ENCODE data around the gene OSBPL8.

OSBPL8 gene

GRCh38 chr12:76495556-76495955 lies 64.0 kb downstream of the OSBPL8 start:
- Histone ChIP-seq H4K20me1 (ENCODE audit: low read depth, low read length) (no peaks in the 10 kb centered on the region), H3K36me3 (ENCODE audit: low read length) (peaks cover 4% of the 10 kb centered on the region; the same call in 1 of the 2 replicates), H3K27ac (ENCODE audit: low read depth, low read length) (no peak overlapping the region), H3K4me2 (ENCODE audit: low read depth, low read length, poor library complexity, severe bottlenecking) (no peak overlapping the region), H3K79me2 (ENCODE audit: insufficient read depth, low read length) (no peaks in the 10 kb centered on the region), H3K9me3 (ENCODE audit: insufficient read depth, low read length) (no peaks in the 10 kb centered on the region), H3K9me2 (replicated peaks; ENCODE audit: insufficient read depth, low read length) (no peaks in the 10 kb centered on the region), H3K9ac (ENCODE audit: low read length) (no peak overlapping the region), H3K27me3 (ENCODE audit: low read length) (no peaks in the 10 kb centered on the region), H2AFZ (ENCODE audit: low read depth, low read length, severe bottlenecking) (no peak overlapping the region), H3F3A (ENCODE audit: insufficient read depth) (no peaks in the 10 kb centered on the region), H3K4me3 (ENCODE audit: insufficient read depth, low read length, poor library complexity, severe bottlenecking) (no peak overlapping the region)
- TF ChIP-seq, protein P1, sequence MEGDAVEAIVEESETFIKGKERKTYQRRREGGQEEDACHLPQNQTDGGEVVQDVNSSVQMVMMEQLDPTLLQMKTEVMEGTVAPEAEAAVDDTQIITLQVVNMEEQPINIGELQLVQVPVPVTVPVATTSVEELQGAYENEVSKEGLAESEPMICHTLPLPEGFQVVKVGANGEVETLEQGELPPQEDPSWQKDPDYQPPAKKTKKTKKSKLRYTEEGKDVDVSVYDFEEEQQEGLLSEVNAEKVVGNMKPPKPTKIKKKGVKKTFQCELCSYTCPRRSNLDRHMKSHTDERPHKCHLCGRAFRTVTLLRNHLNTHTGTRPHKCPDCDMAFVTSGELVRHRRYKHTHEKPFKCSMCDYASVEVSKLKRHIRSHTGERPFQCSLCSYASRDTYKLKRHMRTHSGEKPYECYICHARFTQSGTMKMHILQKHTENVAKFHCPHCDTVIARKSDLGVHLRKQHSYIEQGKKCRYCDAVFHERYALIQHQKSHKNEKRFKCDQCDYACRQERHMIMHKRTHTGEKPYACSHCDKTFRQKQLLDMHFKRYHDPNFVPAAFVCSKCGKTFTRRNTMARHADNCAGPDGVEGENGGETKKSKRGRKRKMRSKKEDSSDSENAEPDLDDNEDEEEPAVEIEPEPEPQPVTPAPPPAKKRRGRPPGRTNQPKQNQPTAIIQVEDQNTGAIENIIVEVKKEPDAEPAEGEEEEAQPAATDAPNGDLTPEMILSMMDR (IDR thresholded peaks at IDR 0.05; ENCODE audit: insufficient read depth, low read length, poor library complexity, severe bottlenecking), result no peak
- TF ChIP-seq EZH2phosphoT487 (conservative IDR thresholded peaks at IDR 0.05; ENCODE audit: low read length), result no peak

DNA sequence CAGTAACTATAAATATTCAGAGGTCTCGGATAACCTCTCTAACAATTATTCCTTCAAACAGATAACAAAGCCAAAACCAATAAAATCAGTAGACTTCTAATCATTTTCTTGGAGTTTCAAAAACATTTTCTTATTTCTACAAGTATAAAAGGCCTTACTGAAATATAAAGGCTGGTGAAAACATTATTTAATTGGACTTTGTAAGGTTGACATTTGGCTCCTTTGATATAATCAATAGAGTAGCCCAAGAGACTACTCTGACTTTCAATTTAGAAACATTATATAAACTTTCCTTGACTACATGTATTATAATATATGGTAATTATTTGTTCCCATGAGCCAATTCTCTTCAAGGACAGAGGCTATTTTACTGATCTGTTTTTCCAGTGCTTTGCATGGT lies 68.3 kb downstream of the OSBPL8 start:
- no peak overlapping the region for H2AFZ ChIP-seq (ENCODE audit: low read depth, low read length, severe bottlenecking)
- no peaks in the 10 kb centered on the region for H3K9me3 ChIP-seq (ENCODE audit: insufficient read depth, low read length)
- H3K27me3 ChIP-seq (ENCODE audit: low read length), result no peaks in the 10 kb centered on the region
- H3K9me2 ChIP-seq (replicated peaks; ENCODE audit: insufficient read depth, low read length), result no peaks in the 10 kb centered on the region
- no peaks in the 10 kb centered on the region for H3K79me2 ChIP-seq (ENCODE audit: insufficient read depth, low read length)
- H3K27ac ChIP-seq (ENCODE audit: low read depth, low read length), result no peak overlapping the region
- H3F3A ChIP-seq (ENCODE audit: insufficient read depth), result no peaks in the 10 kb centered on the region
- H4K20me1 ChIP-seq (ENCODE audit: low read depth, low read length), result no peaks in the 10 kb centered on the region
- H3K36me3 ChIP-seq (ENCODE audit: low read length), result peaks cover 4% of the 10 kb centered on the region; the same call in 1 of the 2 replicates
- H3K9ac ChIP-seq (ENCODE audit: low read length), result no peak overlapping the region
- TF ChIP-seq, protein P1 (IDR thresholded peaks at IDR 0.05; ENCODE audit: insufficient read depth, low read length, poor library complexity, severe bottlenecking), result no peak
- no peak for TF ChIP-seq EZH2phosphoT487 (conservative IDR thresholded peaks at IDR 0.05; ENCODE audit: low read length)
- no peak overlapping the region for H3K4me2 ChIP-seq (ENCODE audit: low read depth, low read length, poor library complexity, severe bottlenecking)
- H3K4me3 ChIP-seq (ENCODE audit: insufficient read depth, low read length, poor library complexity, severe bottlenecking), result no peak overlapping the region

- Histone ChIP-seq H3K79me2 (ENCODE audit: insufficient read depth, low read length) (no peaks in the 10 kb centered on the region), H2AFZ (ENCODE audit: low read depth, low read length, severe bottlenecking) (no peak overlapping the region), H3K27ac (ENCODE audit: low read depth, low read length) (no peak overlapping the region), H3K36me3 (ENCODE audit: low read length) (peaks cover 7% of the 10 kb centered on the region; the same call in 1 of the 2 replicates), H3K4me3 (ENCODE audit: insufficient read depth, low read length, poor library complexity, severe bottlenecking) (no peak overlapping the region), H3K9me3 (ENCODE audit: insufficient read depth, low read length) (no peaks in the 10 kb centered on the region), H3K27me3 (ENCODE audit: low read length) (no peaks in the 10 kb centered on the region), H3F3A (ENCODE audit: insufficient read depth) (no peaks in the 10 kb centered on the region), H3K9me2 (replicated peaks; ENCODE audit: insufficient read depth, low read length) (no peaks in the 10 kb centered on the region), H3K9ac (ENCODE audit: low read length) (no peak overlapping the region), H4K20me1 (ENCODE audit: low read depth, low read length) (no peaks in the 10 kb centered on the region), H3K4me2 (ENCODE audit: low read depth, low read length, poor library complexity, severe bottlenecking) (no peak overlapping the region)
- no peak for TF ChIP-seq EZH2phosphoT487 (conservative IDR thresholded peaks at IDR 0.05; ENCODE audit: low read length)
Measured at GRCh38 chr12:76490763-76491162, 68.8 kb downstream of the OSBPL8 start.

DNA sequence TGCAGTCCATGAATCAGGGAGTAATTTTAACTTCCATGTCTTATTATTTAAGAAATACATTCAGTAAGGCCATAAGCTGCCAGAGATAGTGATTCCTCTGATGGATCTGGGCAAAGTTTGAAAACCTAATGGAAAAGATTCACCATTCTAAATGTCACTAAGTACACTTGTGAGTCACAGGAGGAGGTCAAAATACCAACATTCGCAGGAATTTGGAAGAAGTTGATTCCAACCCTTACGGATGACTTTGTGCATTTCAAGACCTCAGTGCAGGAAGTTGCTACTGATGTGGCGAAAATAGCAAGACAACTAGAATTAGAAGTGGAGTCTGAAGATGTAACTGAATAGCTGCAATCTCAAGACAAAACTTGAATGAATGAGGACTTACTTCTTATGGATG lies 69.8 kb downstream of the OSBPL8 start:
- H3F3A ChIP-seq (ENCODE audit: insufficient read depth), result no peaks in the 10 kb centered on the region
- no peaks in the 10 kb centered on the region for H3K9me3 ChIP-seq (ENCODE audit: insufficient read depth, low read length)
- TF ChIP-seq, protein P1 (IDR thresholded peaks at IDR 0.05; ENCODE audit: insufficient read depth, low read length, poor library complexity, severe bottlenecking), result no peak
- no peak for TF ChIP-seq EZH2phosphoT487 (conservative IDR thresholded peaks at IDR 0.05; ENCODE audit: low read length)
- H3K27me3 ChIP-seq (ENCODE audit: low read length), result no peaks in the 10 kb centered on the region
- H3K27ac ChIP-seq (ENCODE audit: low read depth, low read length), result no peak overlapping the region
- no peak overlapping the region for H3K4me2 ChIP-seq (ENCODE audit: low read depth, low read length, poor library complexity, severe bottlenecking)
- H3K4me3 ChIP-seq (ENCODE audit: insufficient read depth, low read length, poor library complexity, severe bottlenecking), result no peak overlapping the region
- H4K20me1 ChIP-seq (ENCODE audit: low read depth, low read length), result no peaks in the 10 kb centered on the region
- H3K36me3 ChIP-seq (ENCODE audit: low read length), result peaks cover 9% of the 10 kb centered on the region; the same call in 1 of the 2 replicates
- H2AFZ ChIP-seq (ENCODE audit: low read depth, low read length, severe bottlenecking), result no peak overlapping the region
- H3K9ac ChIP-seq (ENCODE audit: low read length), result no peak overlapping the region
- no peaks in the 10 kb centered on the region for H3K9me2 ChIP-seq (replicated peaks; ENCODE audit: insufficient read depth, low read length)
- no peaks in the 10 kb centered on the region for H3K79me2 ChIP-seq (ENCODE audit: insufficient read depth, low read length)
